SK-N-SH treated with all-trans-retinoic acid at 6 μM for 48 hours (cell line): Measurements from ENCODE around the gene GXYLT1.

Source experiments
- ATAC-seq: fragments of 200-7000 bp; cut with Tn5 transposase; 3 replicates; pipeline ENCODE4 v1.9.1; 2020; ENCODE audit warnings: mild to moderate bottlenecking, moderate library complexity
- ARNTL ChIP-seq: fragments of 450-650 bp; formaldehyde crosslinking; IDR thresholded peaks from 2 replicates; pipeline ENCODE4 v1.5.0; 2020; ENCODE audit warnings: low read depth, mild to moderate bottlenecking, moderate library complexity, borderline replicate concordance
- BACH2 ChIP-seq: fragments of 250-450 bp; sonication (Bioruptor Pico); IDR thresholded peaks from 2 replicates; pipeline ENCODE4 v1.9.0; 2021; ENCODE audit warnings: mild to moderate bottlenecking, borderline replicate concordance
- CSDC2 ChIP-seq: fragments of 250-450 bp; sonication (Bioruptor Pico); IDR thresholded peaks from 2 replicates; pipeline ENCODE4 v1.5.0; 2020; ENCODE audit warnings: mild to moderate bottlenecking, moderate library complexity
- ESRRG ChIP-seq: fragments of 250-450 bp; sonication (Bioruptor Pico); IDR thresholded peaks from 2 replicates; pipeline ENCODE4 v1.6.1; 2021; ENCODE audit warnings: mild to moderate bottlenecking
- GLIS3 ChIP-seq: fragments of 250-450 bp; sonication (Bioruptor Pico); IDR thresholded peaks from 2 replicates; pipeline ENCODE4 v1.5.0; 2020; ENCODE audit warnings: mild to moderate bottlenecking, moderate library complexity
- ISL1 ChIP-seq: fragments of 250-450 bp; sonication (Bioruptor Pico); IDR thresholded peaks from 2 replicates; pipeline ENCODE4 v2.1.2; 2022; ENCODE audit warnings: mild to moderate bottlenecking, moderate library complexity
- OSR1 ChIP-seq: fragments of 250-450 bp; sonication (Bioruptor Pico); IDR thresholded peaks from 2 replicates; pipeline ENCODE4 v1.8.0; 2022; ENCODE audit warnings: moderate library complexity, mild to moderate bottlenecking, inconsistent platforms
- RARB ChIP-seq: fragments of 250-450 bp; sonication (Bioruptor Pico); IDR thresholded peaks from 2 replicates; pipeline ENCODE4 v1.8.0; 2021; ENCODE audit warnings: mild to moderate bottlenecking, moderate library complexity
- SNAI2 ChIP-seq: fragments of 250-450 bp; sonication (Bioruptor Pico); IDR thresholded peaks from 2 replicates; pipeline ENCODE4 v1.5.0; 2020; ENCODE audit warnings: mild to moderate bottlenecking, moderate library complexity
- TOX ChIP-seq: fragments of 250-450 bp; sonication (Bioruptor Pico); IDR thresholded peaks from 2 replicates; pipeline ENCODE4 v1.8.0; 2021; ENCODE audit warnings: mild to moderate bottlenecking, moderate library complexity, borderline replicate concordance
- ZC3H10 ChIP-seq: fragments of 250-450 bp; sonication (Bioruptor Pico); IDR thresholded peaks from 2 replicates; pipeline ENCODE4 v1.5.1; 2021; ENCODE audit warnings: mild to moderate bottlenecking, moderate library complexity
- ZFP3 ChIP-seq: fragments of 250-450 bp; sonication (Bioruptor Pico); IDR thresholded peaks from 2 replicates; pipeline ENCODE4 v1.5.0; 2020; ENCODE audit warnings: mild to moderate bottlenecking, moderate library complexity
- ZFP30 ChIP-seq: fragments of 450-650 bp; formaldehyde crosslinking; IDR thresholded peaks from 2 replicates; pipeline ENCODE4 v1.5.0; 2022; ENCODE audit warnings: mild to moderate bottlenecking, moderate library complexity
- ZNF565 ChIP-seq: fragments of 450-650 bp; formaldehyde crosslinking; conservative IDR thresholded peaks from 2 replicates; pipeline ENCODE4 v1.5.0; 2020; ENCODE audit warnings: low read depth, mild to moderate bottlenecking, moderate library complexity
- ZNF70 ChIP-seq: fragments of 450-650 bp; formaldehyde crosslinking; IDR thresholded peaks from 2 replicates; pipeline ENCODE4 v1.5.0; 2020; ENCODE audit warnings: mild to moderate bottlenecking, moderate library complexity
- ZNF8 ChIP-seq: fragments of 450-650 bp; formaldehyde crosslinking; IDR thresholded peaks from 2 replicates; pipeline ENCODE4 v1.5.0; 2020; ENCODE audit warnings: mild to moderate bottlenecking, moderate library complexity
- TF ChIP-seq, protein P1 (sequence below): fragments of 250-450 bp; sonication (Bioruptor Pico); IDR thresholded peaks from 2 replicates; pipeline ENCODE4 v1.5.1; 2021; ENCODE audit warnings: mild to moderate bottlenecking, moderate library complexity
- TF ChIP-seq, protein P2 (sequence below): fragments of 250-450 bp; sonication (Bioruptor Pico); IDR thresholded peaks from 2 replicates; pipeline ENCODE4 v1.5.1; 2020; ENCODE audit warnings: low read depth, mild to moderate bottlenecking, moderate library complexity
- TF ChIP-seq, protein P3 (sequence below): fragments of 250-450 bp; sonication (Bioruptor Pico); IDR thresholded peaks from 2 replicates; pipeline ENCODE4 v1.8.0; 2021; ENCODE audit warnings: low read depth, mild to moderate bottlenecking, moderate library complexity, borderline replicate concordance
- TF ChIP-seq, protein P4 (sequence below): fragments of 250-450 bp; sonication (Bioruptor Pico); IDR thresholded peaks from 2 replicates; pipeline ENCODE4 v1.8.0; 2020; ENCODE audit warnings: mild to moderate bottlenecking, moderate library complexity, borderline replicate concordance

GXYLT1 gene

DNA sequence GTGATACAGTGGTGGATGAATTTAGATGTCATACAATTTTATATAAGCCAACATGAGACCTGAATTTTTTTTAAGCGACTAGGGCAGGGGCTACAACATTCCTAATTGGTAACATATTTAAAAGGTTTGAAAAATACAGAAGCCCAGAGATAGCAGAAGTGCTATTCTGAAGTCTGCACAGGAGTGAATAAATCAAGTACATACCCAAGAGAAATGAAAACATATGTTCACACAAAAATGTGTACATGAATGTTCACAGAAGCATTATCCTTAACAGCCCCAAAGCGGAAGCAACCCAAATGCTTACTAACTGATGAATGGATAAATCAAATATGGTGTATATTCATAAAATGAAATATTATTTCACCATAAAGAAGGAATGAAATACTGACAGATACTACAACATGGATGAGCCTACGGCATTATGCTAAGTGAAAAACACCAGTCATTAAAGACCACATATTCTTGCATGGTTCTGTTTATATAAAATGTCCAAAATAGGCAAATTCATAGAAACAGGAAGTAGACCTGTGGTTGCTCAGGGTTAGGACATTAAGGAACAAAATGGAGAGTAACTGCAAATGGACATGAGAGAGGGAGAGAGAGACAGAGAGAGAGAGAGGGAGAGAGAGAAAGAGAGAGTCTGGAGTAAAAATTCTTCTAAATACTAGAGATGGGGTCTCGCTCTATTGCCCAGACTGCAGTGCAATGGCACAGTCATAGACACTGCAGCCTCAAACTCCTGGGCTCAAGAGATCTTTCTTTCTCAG lies 28.0 kb upstream of the GXYLT1 start (continued):
- TF ChIP-seq, protein P1, sequence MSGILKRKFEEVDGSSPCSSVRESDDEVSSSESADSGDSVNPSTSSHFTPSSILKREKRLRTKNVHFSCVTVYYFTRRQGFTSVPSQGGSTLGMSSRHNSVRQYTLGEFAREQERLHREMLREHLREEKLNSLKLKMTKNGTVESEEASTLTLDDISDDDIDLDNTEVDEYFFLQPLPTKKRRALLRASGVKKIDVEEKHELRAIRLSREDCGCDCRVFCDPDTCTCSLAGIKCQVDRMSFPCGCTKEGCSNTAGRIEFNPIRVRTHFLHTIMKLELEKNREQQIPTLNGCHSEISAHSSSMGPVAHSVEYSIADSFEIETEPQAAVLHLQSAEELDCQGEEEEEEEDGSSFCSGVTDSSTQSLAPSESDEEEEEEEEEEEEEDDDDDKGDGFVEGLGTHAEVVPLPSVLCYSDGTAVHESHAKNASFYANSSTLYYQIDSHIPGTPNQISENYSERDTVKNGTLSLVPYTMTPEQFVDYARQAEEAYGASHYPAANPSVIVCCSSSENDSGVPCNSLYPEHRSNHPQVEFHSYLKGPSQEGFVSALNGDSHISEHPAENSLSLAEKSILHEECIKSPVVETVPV (CRISPR knock-in tag), result no peak
- no peak for TF ChIP-seq ESRRG (CRISPR knock-in tag)
- no peak for TF ChIP-seq RARB (CRISPR knock-in tag)
- no peak for TF ChIP-seq OSR1 (CRISPR knock-in tag)
- no peak for TF ChIP-seq ZNF8 (CRISPR knock-in tag)
- TF ChIP-seq ZC3H10 (CRISPR knock-in tag), result no peak
- TF ChIP-seq SNAI2 (CRISPR knock-in tag), result no peak
- TF ChIP-seq ARNTL, result no peak

DNA sequence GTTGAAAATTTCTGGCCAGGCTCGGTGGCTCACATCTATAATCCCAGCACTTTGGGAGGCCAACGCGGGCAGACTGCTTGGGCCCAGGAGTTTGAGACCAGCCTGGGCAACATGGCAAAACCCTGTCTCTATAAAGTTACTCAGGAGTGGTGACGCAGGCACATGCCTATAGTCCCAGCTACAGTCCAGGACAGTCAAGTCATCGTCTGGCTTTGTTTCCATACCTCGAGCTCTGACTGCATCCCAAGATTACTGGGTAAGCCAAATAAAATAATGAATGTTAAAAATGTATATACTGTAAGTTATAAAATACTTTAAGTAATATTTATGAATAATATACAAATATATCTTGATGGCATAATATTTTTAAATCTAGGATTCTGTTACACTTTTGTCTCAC lies 23.0 kb upstream of the GXYLT1 start:
- no peak for TF ChIP-seq ZNF8 (CRISPR knock-in tag)
- TF ChIP-seq CSDC2 (CRISPR knock-in tag), result no peak
- TF ChIP-seq RARB (CRISPR knock-in tag), result no peak
- no peak for TF ChIP-seq SNAI2 (CRISPR knock-in tag)
- TF ChIP-seq, protein P2, sequence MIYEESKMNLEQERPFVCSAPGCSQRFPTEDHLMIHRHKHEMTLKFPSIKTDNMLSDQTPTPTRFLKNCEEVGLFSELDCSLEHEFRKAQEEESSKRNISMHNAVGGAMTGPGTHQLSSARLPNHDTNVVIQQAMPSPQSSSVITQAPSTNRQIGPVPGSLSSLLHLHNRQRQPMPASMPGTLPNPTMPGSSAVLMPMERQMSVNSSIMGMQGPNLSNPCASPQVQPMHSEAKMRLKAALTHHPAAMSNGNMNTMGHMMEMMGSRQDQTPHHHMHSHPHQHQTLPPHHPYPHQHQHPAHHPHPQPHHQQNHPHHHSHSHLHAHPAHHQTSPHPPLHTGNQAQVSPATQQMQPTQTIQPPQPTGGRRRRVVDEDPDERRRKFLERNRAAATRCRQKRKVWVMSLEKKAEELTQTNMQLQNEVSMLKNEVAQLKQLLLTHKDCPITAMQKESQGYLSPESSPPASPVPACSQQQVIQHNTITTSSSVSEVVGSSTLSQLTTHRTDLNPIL (CRISPR knock-in tag), result no peak
- no peak for TF ChIP-seq ISL1
- TF ChIP-seq BACH2 (CRISPR knock-in tag), result no peak
- TF ChIP-seq, all 23 proteins: peak for 0
- ATAC-seq, result no peak

DNA sequence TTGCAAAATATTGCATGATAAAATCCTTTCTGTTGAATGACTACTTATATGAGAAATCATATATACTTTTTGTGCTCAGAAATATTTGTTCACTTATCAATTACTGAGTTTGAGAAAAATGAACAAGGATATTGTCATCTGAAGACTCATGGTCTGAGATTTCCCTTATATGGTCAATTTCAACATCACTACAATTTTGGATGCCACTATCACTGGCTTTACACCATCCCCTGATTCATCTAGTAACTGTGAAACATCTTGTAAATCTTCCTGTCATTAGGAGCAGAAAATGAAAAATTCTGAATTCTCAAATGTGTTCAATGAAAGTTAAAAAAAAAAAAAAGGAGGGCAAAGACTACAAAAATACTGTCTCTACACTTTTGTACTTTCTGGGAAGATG lies 21.8 kb upstream of the GXYLT1 start:
- no peak for ATAC-seq
- TF ChIP-seq ARNTL (no peak), GLIS3 (CRISPR knock-in tag) (no peak), ZC3H10 (CRISPR knock-in tag) (no peak), ZNF70 (CRISPR knock-in tag) (no peak), ZFP3 (CRISPR knock-in tag) (no peak), SNAI2 (CRISPR knock-in tag) (no peak), ISL1 (no peak), ZNF565 (CRISPR knock-in tag) (no peak)
- TF ChIP-seq, protein P2 (CRISPR knock-in tag), result no peak
- TF ChIP-seq, protein P3, sequence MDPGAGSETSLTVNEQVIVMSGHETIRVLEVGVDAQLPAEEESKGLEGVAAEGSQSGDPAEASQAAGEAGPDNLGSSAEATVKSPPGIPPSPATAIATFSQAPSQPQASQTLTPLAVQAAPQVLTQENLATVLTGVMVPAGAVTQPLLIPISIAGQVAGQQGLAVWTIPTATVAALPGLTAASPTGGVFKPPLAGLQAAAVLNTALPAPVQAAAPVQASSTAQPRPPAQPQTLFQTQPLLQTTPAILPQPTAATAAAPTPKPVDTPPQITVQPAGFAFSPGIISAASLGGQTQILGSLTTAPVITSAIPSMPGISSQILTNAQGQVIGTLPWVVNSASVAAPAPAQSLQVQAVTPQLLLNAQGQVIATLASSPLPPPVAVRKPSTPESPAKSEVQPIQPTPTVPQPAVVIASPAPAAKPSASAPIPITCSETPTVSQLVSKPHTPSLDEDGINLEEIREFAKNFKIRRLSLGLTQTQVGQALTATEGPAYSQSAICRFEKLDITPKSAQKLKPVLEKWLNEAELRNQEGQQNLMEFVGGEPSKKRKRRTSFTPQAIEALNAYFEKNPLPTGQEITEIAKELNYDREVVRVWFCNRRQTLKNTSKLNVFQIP (CRISPR knock-in tag), result no peak

DNA sequence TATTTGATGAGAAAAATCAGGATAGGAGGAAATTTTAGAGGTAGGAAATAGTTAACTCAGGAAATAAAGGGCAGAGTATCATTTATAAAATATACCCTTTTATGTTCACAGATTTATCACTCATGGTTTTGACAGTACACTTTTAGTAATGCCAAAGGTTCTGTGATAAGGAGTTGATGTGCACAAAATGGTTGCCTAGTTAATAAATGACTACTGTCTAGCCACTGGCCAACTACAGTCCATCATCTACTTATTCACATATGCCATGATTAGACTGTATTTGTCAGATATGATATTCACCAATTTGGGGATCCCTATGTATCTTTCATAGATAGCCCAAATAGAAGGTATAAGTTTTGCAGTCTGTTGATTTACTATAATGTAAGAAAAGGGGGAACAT lies 19.2 kb upstream of the GXYLT1 start:
- no peak for ATAC-seq
- TF ChIP-seq OSR1 (CRISPR knock-in tag), result no peak
- TF ChIP-seq, protein P4, sequence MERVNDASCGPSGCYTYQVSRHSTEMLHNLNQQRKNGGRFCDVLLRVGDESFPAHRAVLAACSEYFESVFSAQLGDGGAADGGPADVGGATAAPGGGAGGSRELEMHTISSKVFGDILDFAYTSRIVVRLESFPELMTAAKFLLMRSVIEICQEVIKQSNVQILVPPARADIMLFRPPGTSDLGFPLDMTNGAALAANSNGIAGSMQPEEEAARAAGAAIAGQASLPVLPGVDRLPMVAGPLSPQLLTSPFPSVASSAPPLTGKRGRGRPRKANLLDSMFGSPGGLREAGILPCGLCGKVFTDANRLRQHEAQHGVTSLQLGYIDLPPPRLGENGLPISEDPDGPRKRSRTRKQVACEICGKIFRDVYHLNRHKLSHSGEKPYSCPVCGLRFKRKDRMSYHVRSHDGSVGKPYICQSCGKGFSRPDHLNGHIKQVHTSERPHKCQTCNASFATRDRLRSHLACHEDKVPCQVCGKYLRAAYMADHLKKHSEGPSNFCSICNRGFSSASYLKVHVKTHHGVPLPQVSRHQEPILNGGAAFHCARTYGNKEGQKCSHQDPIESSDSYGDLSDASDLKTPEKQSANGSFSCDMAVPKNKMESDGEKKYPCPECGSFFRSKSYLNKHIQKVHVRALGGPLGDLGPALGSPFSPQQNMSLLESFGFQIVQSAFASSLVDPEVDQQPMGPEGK, result no peak
- TF ChIP-seq BACH2 (CRISPR knock-in tag), result no peak
- TF ChIP-seq TOX, result no peak
- no peak for TF ChIP-seq ZNF565 (CRISPR knock-in tag)
- TF ChIP-seq ZFP30, result no peak
- no peak for TF ChIP-seq ARNTL
- TF ChIP-seq GLIS3 (CRISPR knock-in tag), result no peak
